GM21367 (cell line): ENCODE measurements around the gene HS2ST1.
"Not testable (repeated sequence)": the region's sequence is repeated elsewhere in the genome, so short reads cannot be mapped to it uniquely, and the experiment has no call there.

Source experiments
- ATAC-seq: cut with Tn5 transposase; IDR thresholded peaks from one replicate; pipeline ENCODE4 v1.9.1; 2021; ENCODE audit not compliant: unreplicated experiment

HS2ST1 gene

DNA sequence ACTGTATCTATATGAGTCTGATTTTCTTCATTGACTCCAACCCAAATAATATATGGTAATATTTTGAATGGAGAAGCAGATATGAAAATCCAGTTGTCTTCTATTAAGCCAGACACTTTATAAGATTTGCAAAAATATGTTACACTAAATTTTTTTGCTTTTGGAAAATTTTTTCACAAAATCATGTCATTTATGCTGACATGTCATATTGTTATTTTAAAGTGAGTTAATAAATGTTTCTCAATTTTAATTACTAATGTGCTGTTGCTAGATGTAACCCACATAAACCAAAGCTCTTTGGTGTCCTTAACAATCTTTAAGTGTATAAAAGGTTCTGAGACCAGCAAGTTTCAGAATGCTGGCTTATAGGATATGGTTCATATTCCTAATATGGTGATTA is 142.5 kb downstream of the HS2ST1 start:
- ATAC-seq: no peak

GRCh38 chr1:87058343-87058649 is 143.9 kb downstream of the HS2ST1 start:
- ATAC-seq: no peak

GRCh38 chr1:87061742-87062156 is 147.3 kb downstream of the HS2ST1 start:
- ATAC-seq: peak; percentile 33

DNA sequence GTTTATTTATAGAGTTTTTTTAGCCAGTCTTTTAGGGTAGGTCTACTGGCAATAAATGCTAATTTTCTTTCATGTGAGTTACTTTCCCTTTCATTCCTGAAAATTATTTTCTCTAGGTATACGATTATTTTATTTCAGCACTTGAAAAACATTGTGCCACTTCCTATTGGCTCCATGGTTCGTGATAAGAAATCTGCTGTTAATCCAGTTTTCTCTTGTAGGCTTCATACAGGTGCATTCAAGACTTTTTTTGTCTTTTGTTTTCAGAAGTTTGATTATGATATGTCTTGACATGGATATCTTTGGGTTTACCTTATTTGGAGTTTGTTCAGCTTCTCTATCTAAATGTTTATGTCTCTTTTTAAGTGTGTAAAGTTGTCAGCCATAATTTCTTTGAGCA is 148.3 kb downstream of the HS2ST1 start:
- no peak for ATAC-seq

DNA sequence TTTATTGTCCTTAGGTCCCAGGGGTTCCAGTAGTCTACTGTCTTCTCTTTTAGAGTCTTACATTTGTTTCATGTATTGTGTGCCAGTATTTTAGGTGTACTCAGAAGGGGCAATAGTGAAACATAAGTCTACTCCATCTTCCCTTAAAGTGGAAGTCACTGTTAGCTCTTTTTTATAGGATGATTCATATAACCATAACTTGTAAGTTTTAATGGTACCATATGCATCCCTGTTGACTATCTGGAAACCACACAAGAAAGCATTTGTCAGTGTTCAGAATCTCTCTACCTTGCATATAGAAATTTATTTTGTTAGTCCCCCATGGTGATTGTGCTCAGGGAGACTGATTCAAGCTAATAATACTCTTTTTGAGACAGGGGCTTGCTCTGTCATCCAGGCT is 149.9 kb downstream of the HS2ST1 start:
- no peak for ATAC-seq

GRCh38 chr1:87064986-87065385 is 150.6 kb downstream of the HS2ST1 start:
- ATAC-seq: no peak

DNA sequence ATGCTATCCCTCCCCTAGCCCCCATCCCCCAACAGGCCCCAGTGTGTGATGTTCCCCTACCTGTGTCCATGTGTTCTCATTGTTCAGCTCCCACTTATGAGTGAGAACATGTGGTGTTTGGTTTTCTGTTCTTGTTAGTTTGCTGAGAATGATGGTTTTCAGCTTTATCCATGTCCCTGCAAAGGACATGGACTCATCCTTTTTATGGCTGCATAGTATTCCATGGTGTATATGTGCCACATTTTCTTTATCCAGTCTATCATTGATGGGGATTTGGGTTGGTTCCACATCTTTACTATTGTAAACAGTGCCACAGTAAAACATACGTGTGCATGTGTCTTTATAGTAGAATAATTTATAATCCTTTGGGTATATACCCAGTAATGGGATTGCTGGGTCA is 152.3 kb downstream of the HS2ST1 start:
- not testable (repeated sequence) for ATAC-seq

DNA sequence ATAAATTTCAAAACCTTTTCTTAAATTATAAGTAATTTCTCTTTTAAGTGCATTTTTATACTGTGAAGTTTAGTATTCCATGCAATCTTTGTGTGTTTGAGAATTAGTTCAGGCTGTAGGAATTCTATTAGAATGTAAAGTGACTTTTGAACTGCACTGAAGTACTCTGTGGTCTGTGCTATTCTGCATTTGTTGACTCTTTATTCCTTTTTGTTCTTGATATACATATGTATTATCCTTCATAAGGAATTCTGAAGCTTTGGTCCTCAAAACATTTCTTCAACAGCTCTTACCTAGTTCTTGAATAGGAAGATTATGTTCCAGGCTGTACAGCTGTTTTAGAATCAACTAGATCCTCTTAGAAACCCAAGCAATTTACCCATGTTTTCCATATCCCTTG is 158.0 kb downstream of the HS2ST1 start:
- ATAC-seq: no peak

GRCh38 chr1:87072904-87073303 is 158.5 kb downstream of the HS2ST1 start:
- ATAC-seq: no peak

- no peak for ATAC-seq
Observed at GRCh38 chr1:87074001-87074795, 159.8 kb downstream of the HS2ST1 start.

GRCh38 chr1:87077959-87078639 is 163.7 kb downstream of the HS2ST1 start:
- no peak for ATAC-seq

GRCh38 chr1:87084244-87084836 is 169.9 kb downstream of the HS2ST1 start:
- no peak for ATAC-seq

- no peak for ATAC-seq
Observed at GRCh38 chr1:87086120-87086519, 171.7 kb downstream of the HS2ST1 start.

DNA sequence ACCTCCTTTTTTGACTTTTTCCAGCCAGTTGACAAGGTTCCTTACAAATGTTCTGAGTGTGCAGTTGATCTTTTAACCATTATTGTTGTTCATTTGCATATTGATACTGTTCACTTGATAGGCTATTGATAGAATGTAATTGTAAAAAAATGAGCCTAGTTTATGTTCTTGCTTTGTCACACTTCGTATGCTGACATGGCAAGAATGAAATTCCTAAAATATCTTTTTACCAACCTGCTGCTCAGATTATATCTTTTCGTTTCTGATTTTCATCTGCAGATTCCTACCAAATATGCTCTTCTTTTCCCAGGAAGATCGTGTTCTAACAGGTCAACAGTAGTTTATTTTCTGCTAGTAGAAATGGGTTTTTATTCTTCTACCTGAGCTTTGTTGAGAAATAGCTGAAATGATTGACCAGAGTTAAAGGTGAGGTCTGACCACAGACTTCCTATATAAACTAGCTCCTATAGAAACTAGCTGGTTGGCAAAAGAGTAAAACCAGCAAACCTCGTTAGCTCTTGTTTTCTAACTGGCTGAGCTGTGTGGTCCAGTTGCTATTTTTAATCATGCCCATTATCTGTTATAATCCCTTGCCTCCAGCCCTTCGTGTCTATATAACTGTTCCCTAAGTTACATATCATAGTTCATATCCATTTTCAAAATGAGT is 174.8 kb downstream of the HS2ST1 start:
- no peak for ATAC-seq

GRCh38 chr1:87089823-87090222 is 175.4 kb downstream of the HS2ST1 start:
- no peak for ATAC-seq

GRCh38 chr1:87091425-87091824 is 177.0 kb downstream of the HS2ST1 start:
- no peak for ATAC-seq

GRCh38 chr1:87092846-87093245 is 178.4 kb downstream of the HS2ST1 start:
- no peak for ATAC-seq

DNA sequence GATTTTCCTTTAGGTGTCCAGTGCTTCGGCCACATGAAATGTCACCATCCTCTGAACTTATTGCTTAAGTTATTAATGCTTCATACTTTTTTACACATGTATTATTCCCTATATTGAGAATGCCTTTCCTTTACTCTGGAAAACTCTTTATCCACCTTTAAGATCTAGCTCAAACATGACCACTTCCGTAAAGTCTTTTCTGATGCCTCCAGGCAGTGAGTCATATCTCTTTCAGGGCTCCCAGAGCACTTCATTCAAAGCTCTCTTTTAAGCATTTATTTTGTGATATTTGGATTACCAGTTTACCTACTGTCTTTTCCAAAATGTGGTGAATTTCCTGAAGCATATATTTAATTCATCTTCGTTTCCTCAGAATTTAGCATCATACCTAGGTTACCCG is 178.9 kb downstream of the HS2ST1 start:
- no peak for ATAC-seq

- no peak for ATAC-seq
Observed at GRCh38 chr1:87094238-87094637, 179.8 kb downstream of the HS2ST1 start.

DNA sequence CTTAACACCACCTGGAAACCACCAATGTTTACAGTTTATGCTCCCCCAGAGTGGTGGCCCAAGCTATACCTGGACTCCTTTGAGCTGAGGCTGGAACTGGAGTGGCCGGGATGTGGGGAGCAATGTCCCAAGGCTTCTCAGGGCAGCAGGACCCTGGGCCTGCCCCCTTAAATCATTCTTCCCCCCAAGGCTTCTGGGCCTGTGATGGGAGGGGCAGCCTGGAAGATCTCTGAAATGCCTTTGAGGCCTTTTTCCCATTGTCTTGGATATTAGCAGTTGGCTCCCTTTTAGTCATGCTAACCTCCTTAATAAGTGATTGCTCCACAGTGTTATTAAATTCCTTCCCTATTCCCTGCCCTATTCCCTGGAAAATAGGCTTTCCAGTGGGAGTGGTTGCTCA is 185.8 kb downstream of the HS2ST1 start:
- no peak for ATAC-seq

- ATAC-seq: no peak
Observed at GRCh38 chr1:87103074-87103473, 188.6 kb downstream of the HS2ST1 start.

DNA sequence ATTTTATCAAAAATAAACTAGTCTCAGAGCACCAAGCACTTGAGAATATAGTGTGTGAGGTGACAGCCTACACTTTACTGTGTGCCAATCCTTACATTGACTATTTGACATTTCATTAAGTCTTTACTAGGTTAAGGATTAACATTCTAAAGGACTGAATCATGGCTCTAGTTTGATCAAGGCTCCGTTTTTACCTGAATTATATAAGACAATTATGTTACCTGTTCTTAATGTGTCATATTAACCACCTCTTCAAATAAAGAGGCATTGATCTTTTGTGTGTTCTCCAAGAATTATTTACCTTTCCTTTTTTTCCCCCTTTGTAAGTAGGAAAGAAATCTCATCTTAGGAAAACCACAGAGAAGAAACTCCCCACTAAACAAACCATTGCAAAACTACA is 189.7 kb downstream of the HS2ST1 start:
- ATAC-seq: no peak
